Measurements from ENCODE around the gene TERT. TPM values are rescaled to one million over a fixed set of nuclear protein-coding genes. Genes with fewer than 3 reads are reported as not detected.
A peak's percentile ranks its signal among the peaks of the same experiment; 100 is the strongest.

TERT gene
- total and polyA plus RNA-seq, 2 of the 8 experiments (the other 6 are each of a cell fraction or from before 2014, with no cell fraction given) = 13.1 to 23.1 TPM

DNA sequence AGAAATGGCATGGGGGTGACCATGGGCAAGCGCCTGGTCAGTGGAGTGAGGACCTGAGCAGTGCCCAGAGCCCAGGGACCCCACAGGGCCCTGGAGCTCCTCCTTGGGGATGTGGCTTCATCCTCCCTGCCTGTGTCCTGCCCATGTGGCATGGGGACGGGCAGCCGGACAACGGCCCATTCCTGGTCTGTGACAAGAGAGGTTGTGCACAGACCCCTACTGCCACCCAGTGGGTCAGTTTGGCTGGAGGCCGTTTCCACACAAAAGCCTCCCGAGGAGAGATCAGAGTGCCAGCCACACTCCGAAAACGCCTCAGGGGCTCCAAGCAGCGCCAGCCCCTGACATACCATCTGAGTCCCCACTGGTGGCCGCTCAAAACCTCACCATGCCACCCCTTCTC lies 49.9 kb downstream of the TERT start:
- ChIA-PET POLR2A (ENCODE audit: partially characterized antibody) (no interaction called here), CTCF (ENCODE audit: partially characterized antibody) (no interaction called here)
- H3K56ac ChIP-seq (replicated peaks; ENCODE audit: insufficient read length, low read depth, low read length) = no peak overlapping the region
- TF ChIP-seq SP1 (IDR thresholded peaks at IDR 0.05; ENCODE audit: low read depth, low read length) (no peak), RAD21 (IDR thresholded peaks at IDR 0.05 in 1 of 2, conservative IDR thresholded peaks at IDR 0.05 in 1 of 2; ENCODE audit: low read depth in 2 of 2, low read length in 2 of 2) (peak; percentile 50 to 64)
- TF ChIP-seq, protein P1, sequence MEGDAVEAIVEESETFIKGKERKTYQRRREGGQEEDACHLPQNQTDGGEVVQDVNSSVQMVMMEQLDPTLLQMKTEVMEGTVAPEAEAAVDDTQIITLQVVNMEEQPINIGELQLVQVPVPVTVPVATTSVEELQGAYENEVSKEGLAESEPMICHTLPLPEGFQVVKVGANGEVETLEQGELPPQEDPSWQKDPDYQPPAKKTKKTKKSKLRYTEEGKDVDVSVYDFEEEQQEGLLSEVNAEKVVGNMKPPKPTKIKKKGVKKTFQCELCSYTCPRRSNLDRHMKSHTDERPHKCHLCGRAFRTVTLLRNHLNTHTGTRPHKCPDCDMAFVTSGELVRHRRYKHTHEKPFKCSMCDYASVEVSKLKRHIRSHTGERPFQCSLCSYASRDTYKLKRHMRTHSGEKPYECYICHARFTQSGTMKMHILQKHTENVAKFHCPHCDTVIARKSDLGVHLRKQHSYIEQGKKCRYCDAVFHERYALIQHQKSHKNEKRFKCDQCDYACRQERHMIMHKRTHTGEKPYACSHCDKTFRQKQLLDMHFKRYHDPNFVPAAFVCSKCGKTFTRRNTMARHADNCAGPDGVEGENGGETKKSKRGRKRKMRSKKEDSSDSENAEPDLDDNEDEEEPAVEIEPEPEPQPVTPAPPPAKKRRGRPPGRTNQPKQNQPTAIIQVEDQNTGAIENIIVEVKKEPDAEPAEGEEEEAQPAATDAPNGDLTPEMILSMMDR (IDR thresholded peaks at IDR 0.05; ENCODE audit: control extremely low read depth in 1 of 3, insufficient read depth in 1 of 3, low read depth in 1 of 3, low read length in 3 of 3) = peak in 2 of 3 experiments; percentile 27 to 39; a peak in 2 of 4 replicates
- no peak overlapping the region for H4K5ac ChIP-seq (ENCODE audit: insufficient read length, low read depth, low read length)
- no peak overlapping the region for H3K9ac ChIP-seq (replicated peaks in 1 of 4; ENCODE audit: extremely low read depth in 1 of 4, low read depth in 3 of 4, low read length in 3 of 4)
- no peak overlapping the region for H3K4me2 ChIP-seq (ENCODE audit: insufficient read depth in 1 of 2, low read depth in 2 of 2, low read length in 2 of 2)
- 86% methylated on average over 7 of the region's 10 CpGs; no CpG with 5 or more reads in 1 of the 2 experiments for WGBS, 2 experiments (ENCODE audit: extremely low coverage in 1 of 2, insufficient coverage in 1 of 2, insufficient read length in 1 of 2, insufficient replicate concordance in 2 of 2, low coverage in 1 of 2, low lambda C conversion rate in 2 of 2, missing lambda C conversion rate in 1 of 2)
- peaks cover 0 to 9% (median under 1%) of the 10 kb centered on the region in 4 experiments; a peak in 5 of 7 replicates for H3K4me1 ChIP-seq (replicated peaks in 1 of 4; ENCODE audit: control insufficient read depth in 3 of 4, insufficient read depth in 4 of 4, low read length in 3 of 4)
- no peak overlapping the region for H2AK5ac ChIP-seq (ENCODE audit: low read depth, low read length)
- H3K36me3 ChIP-seq (ENCODE audit: control insufficient read depth in 2 of 4, insufficient read depth in 4 of 4, low read length in 3 of 4) = no peaks in the 10 kb centered on the region
- FAIRE-seq = no peak
- H3K79me2 ChIP-seq (ENCODE audit: control insufficient read depth in 1 of 2, insufficient read depth in 2 of 2, low read length in 2 of 2) = no peaks in the 10 kb centered on the region
- no peak overlapping the region for H2BK5ac ChIP-seq (ENCODE audit: low read depth, low read length)
- no peak overlapping the region for H2BK20ac ChIP-seq (ENCODE audit: low read length)
- no peak overlapping the region for H2AFZ ChIP-seq (ENCODE audit: low read length)
- H2BK120ac ChIP-seq (replicated peaks; ENCODE audit: low read depth, low read length) = no peak overlapping the region
- H3K27ac ChIP-seq (ENCODE audit: low read depth, low read length) = no peak overlapping the region
- H3K23me2 ChIP-seq (ENCODE audit: low read depth, low read length) = peaks cover 2% of the 10 kb centered on the region; the same call in 1 of the 2 replicates
- H3K18ac ChIP-seq (ENCODE audit: extremely low read depth, low read length) = no peak overlapping the region
- no peak overlapping the region for H3K14ac ChIP-seq (ENCODE audit: insufficient read length)
- H4K8ac ChIP-seq (ENCODE audit: extremely low read depth, insufficient read depth, low read length) = no peak overlapping the region
- H3K4ac ChIP-seq (replicated peaks; ENCODE audit: insufficient read length, low read depth, low read length) = no peak overlapping the region
- H3K79me1 ChIP-seq (ENCODE audit: low read depth, low read length) = no peaks in the 10 kb centered on the region
- no peak overlapping the region for H3K4me3 ChIP-seq (ENCODE audit: extremely low read depth in 1 of 4, insufficient read depth in 2 of 4, low read depth in 3 of 4, low read length in 4 of 4)
- no peak overlapping the region for H2BK15ac ChIP-seq (ENCODE audit: low read length)
- peak in 1 of 2 experiments; percentile 46 for DNase-seq (ENCODE audit: low read depth in 1 of 2, low spot score in 2 of 2)
- H4K91ac ChIP-seq (replicated peaks; ENCODE audit: insufficient read length, low read length) = no peak overlapping the region
- no peak overlapping the region for H2BK12ac ChIP-seq (ENCODE audit: low read depth, low read length)
- no peak overlapping the region for H3K23ac ChIP-seq (ENCODE audit: insufficient read length)
- H3K27me3 ChIP-seq (replicated peaks in 1 of 4; ENCODE audit: control insufficient read depth in 3 of 4, extremely low read depth in 1 of 4, insufficient read depth in 3 of 4, low read length in 3 of 4) = no peaks in the 10 kb centered on the region; a peak in 1 of 7 replicates
- H4K20me1 ChIP-seq (replicated peaks in 1 of 2; ENCODE audit: control insufficient read depth in 1 of 2, insufficient read depth in 2 of 2, low read length in 2 of 2) = peaks cover 7 to 11% of the 10 kb centered on the region in 2 experiments
- H3K9me3 ChIP-seq (ENCODE audit: insufficient read depth in 2 of 2, low read depth in 1 of 2, low read length in 1 of 2) = no peaks in the 10 kb centered on the region
